Measurements from ENCODE around the gene RHOV.

DNA sequence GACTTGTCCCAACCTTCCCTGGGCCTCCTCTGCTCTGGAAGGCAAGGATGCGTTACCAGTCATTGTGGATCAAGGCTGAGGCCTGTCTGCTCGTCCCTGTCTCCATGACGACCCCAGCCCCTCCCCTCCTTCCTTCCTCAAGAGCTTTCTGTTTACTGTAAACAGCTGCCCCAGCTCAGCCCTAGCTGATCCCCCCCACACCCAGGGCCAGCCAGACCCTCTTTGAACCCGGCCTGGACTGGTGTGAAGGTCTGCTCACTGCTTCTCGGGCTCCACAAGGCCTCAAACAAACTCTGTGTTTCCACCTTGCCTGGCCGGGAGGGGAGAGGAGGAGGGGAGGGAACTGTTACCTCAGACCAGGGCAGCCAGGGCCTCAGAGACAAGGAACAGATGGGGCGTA, 37.1 kb upstream of the RHOV start:
- TF ChIP-seq, protein P1, sequence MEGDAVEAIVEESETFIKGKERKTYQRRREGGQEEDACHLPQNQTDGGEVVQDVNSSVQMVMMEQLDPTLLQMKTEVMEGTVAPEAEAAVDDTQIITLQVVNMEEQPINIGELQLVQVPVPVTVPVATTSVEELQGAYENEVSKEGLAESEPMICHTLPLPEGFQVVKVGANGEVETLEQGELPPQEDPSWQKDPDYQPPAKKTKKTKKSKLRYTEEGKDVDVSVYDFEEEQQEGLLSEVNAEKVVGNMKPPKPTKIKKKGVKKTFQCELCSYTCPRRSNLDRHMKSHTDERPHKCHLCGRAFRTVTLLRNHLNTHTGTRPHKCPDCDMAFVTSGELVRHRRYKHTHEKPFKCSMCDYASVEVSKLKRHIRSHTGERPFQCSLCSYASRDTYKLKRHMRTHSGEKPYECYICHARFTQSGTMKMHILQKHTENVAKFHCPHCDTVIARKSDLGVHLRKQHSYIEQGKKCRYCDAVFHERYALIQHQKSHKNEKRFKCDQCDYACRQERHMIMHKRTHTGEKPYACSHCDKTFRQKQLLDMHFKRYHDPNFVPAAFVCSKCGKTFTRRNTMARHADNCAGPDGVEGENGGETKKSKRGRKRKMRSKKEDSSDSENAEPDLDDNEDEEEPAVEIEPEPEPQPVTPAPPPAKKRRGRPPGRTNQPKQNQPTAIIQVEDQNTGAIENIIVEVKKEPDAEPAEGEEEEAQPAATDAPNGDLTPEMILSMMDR (IDR thresholded peaks at IDR 0.05; ENCODE audit: low read depth, low read length, poor library complexity, severe bottlenecking), result no peak
- TF ChIP-seq EZH2phosphoT487 (IDR thresholded peaks at IDR 0.05; ENCODE audit: borderline replicate concordance, low read length), result no peak
